Neural progenitor cell (in vitro differentiated cells): ENCODE data around the gene NFATC1. TPM values are rescaled to one million over a fixed set of nuclear protein-coding genes. Genes with fewer than 3 reads are reported as not detected.

Experiments used
- DNase-seq: peaks from one replicate; pipeline ENCODE4 v3.0.0-alpha.2; 2016; ENCODE audit warnings: low spot score
- H2AFZ ChIP-seq: fragments of 200-600 bp; sonication (generic); replicated peaks from 2 replicates; pipeline ENCODE4 v1.6.1; 2016; ENCODE audit warnings: antibody characterized with exemption
- H3F3A ChIP-seq: fragments of 200-600 bp; sonication (generic); 2 replicates; pipeline ENCODE4 v1.6.1; 2016; ENCODE audit warnings: antibody characterized with exemption, low read depth
- H3K27ac ChIP-seq: fragments of 200-600 bp; sonication (generic); 2 replicates; pipeline ENCODE4 v1.5.1; 2016; ENCODE audit warnings: mild to moderate bottlenecking
- H3K27me3 ChIP-seq: fragments of 200-600 bp; sonication (generic); 2 replicates; pipeline ENCODE4 v1.6.1; 2016; ENCODE audit warnings: mild to moderate bottlenecking, moderate library complexity
- H3K36me3 ChIP-seq: fragments of 200-600 bp; sonication (generic); 2 replicates; pipeline ENCODE4 v1.5.1; 2016
- H3K4me1 ChIP-seq: fragments of 200-600 bp; sonication (generic); 2 replicates; pipeline ENCODE4 v1.6.1; 2016; ENCODE audit warnings: mixed run types
- H3K4me2 ChIP-seq: fragments of 200-600 bp; sonication (generic); 2 replicates; pipeline ENCODE4 v1.6.1; 2016
- H3K4me3 ChIP-seq: fragments of 200-600 bp; sonication (generic); 2 replicates; pipeline ENCODE4 v1.5.1; 2016
- H3K79me2 ChIP-seq: fragments of 200-600 bp; sonication (generic); 2 replicates; pipeline ENCODE4 v1.6.1; 2016; ENCODE audit warnings: low read depth
- H3K9ac ChIP-seq: fragments of 200-600 bp; sonication (generic); 2 replicates; pipeline ENCODE4 v1.6.1; 2016
- H3K9me3 ChIP-seq: fragments of 200-600 bp; sonication (generic); 2 replicates; pipeline ENCODE4 v1.5.1; 2016; ENCODE audit warnings: low read depth
- H4K20me1 ChIP-seq: fragments of 200-600 bp; sonication (generic); 2 replicates; pipeline ENCODE4 v1.6.1; 2016; ENCODE audit warnings: low read depth
- H3K27ac Mint-ChIP-seq: 3 replicates; pipeline ENCODE4 v1.8.0; 2021; ENCODE audit warnings: mixed read lengths
- H3K27me3 Mint-ChIP-seq: 2 replicates; pipeline ENCODE4 v1.8.0; 2022; ENCODE audit warnings: low read depth, mild to moderate bottlenecking, inconsistent platforms, moderate library complexity, mixed read lengths; ENCODE audit not compliant: insufficient read depth
- H3K36me3 Mint-ChIP-seq: 3 replicates; pipeline ENCODE4 v1.8.0; 2021; ENCODE audit warnings: mixed read lengths
- H3K4me1 Mint-ChIP-seq: 3 replicates; pipeline ENCODE4 v1.8.0; 2021; ENCODE audit warnings: mixed read lengths
- H3K4me3 Mint-ChIP-seq: 3 replicates; pipeline ENCODE4 v1.8.0; 2021; ENCODE audit warnings: mild to moderate bottlenecking, moderate library complexity, mixed read lengths
- H3K9me3 Mint-ChIP-seq: 3 replicates; pipeline ENCODE4 v1.8.0; 2020; ENCODE audit warnings: mixed read lengths
- EZH2 ChIP-seq: fragments of 200-600 bp; sonication (generic); IDR thresholded peaks from 2 replicates; pipeline ENCODE4 v1.6.1; 2017; ENCODE audit warnings: antibody characterized with exemption, mild to moderate bottlenecking, moderate library complexity
- EZH2phosphoT487 ChIP-seq: fragments of 200-600 bp; sonication (generic); IDR thresholded peaks from 2 replicates; pipeline ENCODE4 v1.6.1; 2017; ENCODE audit warnings: antibody characterized with exemption
- total RNA-seq: library from RNA; depleted of rRNA; stranded (reverse); fragments of >200 nt; gene quantifications from 2 replicates; pipeline ENCODE4 v1.2.3, GENCODE V29; 2015; ENCODE audit warnings: low replicate concordance
- TF ChIP-seq, protein P1 (sequence below): fragments of 200-600 bp; sonication (generic); IDR thresholded peaks from 2 replicates; pipeline ENCODE4 v1.5.1; 2017; ENCODE audit warnings: antibody characterized with exemption, mild to moderate bottlenecking

The NFATC1 gene
- total RNA-seq, 1 donor from 2014 or later = 2.3 TPM

- Histone ChIP-seq H3K27ac (no peak overlapping the region), H3K4me1 (no peaks in the 10 kb centered on the region), H3K79me2 (no peaks in the 10 kb centered on the region), H4K20me1 (no peaks in the 10 kb centered on the region), H3K4me2 (no peak overlapping the region), H2AFZ (no peak overlapping the region), H3K9me3 (no peaks in the 10 kb centered on the region), H3K36me3 (no peaks in the 10 kb centered on the region), H3K27me3 (no peaks in the 10 kb centered on the region), H3K9ac (no peak overlapping the region), H3K4me3 (no peak overlapping the region), H3F3A (no peaks in the 10 kb centered on the region)
- Mint-ChIP-seq H3K9me3 (peaks cover 6% of the 10 kb centered on the region), H3K27me3 (peaks cover 4% of the 10 kb centered on the region), H3K36me3 (no peaks in the 10 kb centered on the region), H3K4me1 (peaks cover 4% of the 10 kb centered on the region), H3K4me3 (no peak overlapping the region), H3K27ac (no peak overlapping the region)
- TF ChIP-seq EZH2 (no peak), EZH2phosphoT487 (no peak)
- TF ChIP-seq, protein P1, sequence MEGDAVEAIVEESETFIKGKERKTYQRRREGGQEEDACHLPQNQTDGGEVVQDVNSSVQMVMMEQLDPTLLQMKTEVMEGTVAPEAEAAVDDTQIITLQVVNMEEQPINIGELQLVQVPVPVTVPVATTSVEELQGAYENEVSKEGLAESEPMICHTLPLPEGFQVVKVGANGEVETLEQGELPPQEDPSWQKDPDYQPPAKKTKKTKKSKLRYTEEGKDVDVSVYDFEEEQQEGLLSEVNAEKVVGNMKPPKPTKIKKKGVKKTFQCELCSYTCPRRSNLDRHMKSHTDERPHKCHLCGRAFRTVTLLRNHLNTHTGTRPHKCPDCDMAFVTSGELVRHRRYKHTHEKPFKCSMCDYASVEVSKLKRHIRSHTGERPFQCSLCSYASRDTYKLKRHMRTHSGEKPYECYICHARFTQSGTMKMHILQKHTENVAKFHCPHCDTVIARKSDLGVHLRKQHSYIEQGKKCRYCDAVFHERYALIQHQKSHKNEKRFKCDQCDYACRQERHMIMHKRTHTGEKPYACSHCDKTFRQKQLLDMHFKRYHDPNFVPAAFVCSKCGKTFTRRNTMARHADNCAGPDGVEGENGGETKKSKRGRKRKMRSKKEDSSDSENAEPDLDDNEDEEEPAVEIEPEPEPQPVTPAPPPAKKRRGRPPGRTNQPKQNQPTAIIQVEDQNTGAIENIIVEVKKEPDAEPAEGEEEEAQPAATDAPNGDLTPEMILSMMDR = no peak
- DNase-seq = no peak
Measured at GRCh38 chr18:79552696-79553095, 157.0 kb downstream of the NFATC1 start.

- Histone ChIP-seq H3K4me3 (no peak overlapping the region), H3K9me3 (no peaks in the 10 kb centered on the region), H3K79me2 (no peaks in the 10 kb centered on the region), H3K27me3 (no peaks in the 10 kb centered on the region), H3K27ac (no peak overlapping the region), H2AFZ (no peak overlapping the region), H3K36me3 (no peaks in the 10 kb centered on the region), H3K4me1 (no peaks in the 10 kb centered on the region), H4K20me1 (no peaks in the 10 kb centered on the region), H3K4me2 (no peak overlapping the region), H3F3A (no peaks in the 10 kb centered on the region), H3K9ac (no peak overlapping the region)
- Mint-ChIP-seq H3K4me3 (no peak overlapping the region), H3K36me3 (no peaks in the 10 kb centered on the region), H3K9me3 (peaks cover 6% of the 10 kb centered on the region), H3K27me3 (peaks cover 4% of the 10 kb centered on the region), H3K27ac (no peak overlapping the region), H3K4me1 (peaks cover 4% of the 10 kb centered on the region)
- TF ChIP-seq EZH2phosphoT487 (no peak), EZH2 (no peak)
- TF ChIP-seq, protein P1 = no peak
- no peak for DNase-seq
Measured at GRCh38 chr18:79553154-79553553, 157.4 kb downstream of the NFATC1 start.

- no peak overlapping the region for H3K27ac ChIP-seq
- no peaks in the 10 kb centered on the region for H3K79me2 ChIP-seq
- no peaks in the 10 kb centered on the region for H3K36me3 ChIP-seq
- no peaks in the 10 kb centered on the region for H3F3A ChIP-seq
- no peaks in the 10 kb centered on the region for H3K4me1 ChIP-seq
- H3K9me3 Mint-ChIP-seq = peaks cover 6% of the 10 kb centered on the region
- no peaks in the 10 kb centered on the region for H3K9me3 ChIP-seq
- no peak for DNase-seq
- peaks cover 4% of the 10 kb centered on the region for H3K4me1 Mint-ChIP-seq
- TF ChIP-seq, protein P1 = no peak
- TF ChIP-seq EZH2phosphoT487 (no peak), EZH2 (no peak)
- no peak overlapping the region for H2AFZ ChIP-seq
- no peak overlapping the region for H3K4me2 ChIP-seq
- H4K20me1 ChIP-seq = no peaks in the 10 kb centered on the region
- H3K36me3 Mint-ChIP-seq = no peaks in the 10 kb centered on the region
- no peak overlapping the region for H3K4me3 Mint-ChIP-seq
- H3K27ac Mint-ChIP-seq = no peak overlapping the region
- no peak overlapping the region for H3K4me3 ChIP-seq
- no peaks in the 10 kb centered on the region for H3K27me3 ChIP-seq
- peaks cover 4% of the 10 kb centered on the region for H3K27me3 Mint-ChIP-seq
- no peak overlapping the region for H3K9ac ChIP-seq
Measured at GRCh38 chr18:79553696-79554095, 158.0 kb downstream of the NFATC1 start.
